ENCODE measurements around the gene SLC8B1.

The SLC8B1 gene

DNA sequence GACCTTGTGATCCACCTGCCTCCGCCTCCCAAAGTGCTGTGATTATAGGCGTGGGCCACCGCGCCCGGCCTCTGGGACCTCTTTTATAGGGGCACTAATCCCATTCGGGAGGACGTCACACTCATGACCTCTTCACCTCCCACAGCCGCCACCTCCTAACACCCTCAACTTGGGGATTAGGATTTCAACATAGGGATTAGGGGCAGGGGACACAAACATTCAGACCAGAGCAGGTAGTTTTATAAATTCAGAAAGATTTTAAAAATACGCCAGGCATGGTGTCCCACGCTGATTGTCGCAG is 64.2 kb downstream of the SLC8B1 start:
- TF ChIP-seq, protein P1, sequence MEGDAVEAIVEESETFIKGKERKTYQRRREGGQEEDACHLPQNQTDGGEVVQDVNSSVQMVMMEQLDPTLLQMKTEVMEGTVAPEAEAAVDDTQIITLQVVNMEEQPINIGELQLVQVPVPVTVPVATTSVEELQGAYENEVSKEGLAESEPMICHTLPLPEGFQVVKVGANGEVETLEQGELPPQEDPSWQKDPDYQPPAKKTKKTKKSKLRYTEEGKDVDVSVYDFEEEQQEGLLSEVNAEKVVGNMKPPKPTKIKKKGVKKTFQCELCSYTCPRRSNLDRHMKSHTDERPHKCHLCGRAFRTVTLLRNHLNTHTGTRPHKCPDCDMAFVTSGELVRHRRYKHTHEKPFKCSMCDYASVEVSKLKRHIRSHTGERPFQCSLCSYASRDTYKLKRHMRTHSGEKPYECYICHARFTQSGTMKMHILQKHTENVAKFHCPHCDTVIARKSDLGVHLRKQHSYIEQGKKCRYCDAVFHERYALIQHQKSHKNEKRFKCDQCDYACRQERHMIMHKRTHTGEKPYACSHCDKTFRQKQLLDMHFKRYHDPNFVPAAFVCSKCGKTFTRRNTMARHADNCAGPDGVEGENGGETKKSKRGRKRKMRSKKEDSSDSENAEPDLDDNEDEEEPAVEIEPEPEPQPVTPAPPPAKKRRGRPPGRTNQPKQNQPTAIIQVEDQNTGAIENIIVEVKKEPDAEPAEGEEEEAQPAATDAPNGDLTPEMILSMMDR (conservative IDR thresholded peaks at IDR 0.05; ENCODE audit: control insufficient read depth, insufficient read depth, low read depth, low read length): no peak
- DNase-seq (ENCODE audit: low read depth): no peak
- H3K4me3 ChIP-seq (ENCODE audit: control insufficient read depth, low read depth, low read length): no peak overlapping the region

DNA sequence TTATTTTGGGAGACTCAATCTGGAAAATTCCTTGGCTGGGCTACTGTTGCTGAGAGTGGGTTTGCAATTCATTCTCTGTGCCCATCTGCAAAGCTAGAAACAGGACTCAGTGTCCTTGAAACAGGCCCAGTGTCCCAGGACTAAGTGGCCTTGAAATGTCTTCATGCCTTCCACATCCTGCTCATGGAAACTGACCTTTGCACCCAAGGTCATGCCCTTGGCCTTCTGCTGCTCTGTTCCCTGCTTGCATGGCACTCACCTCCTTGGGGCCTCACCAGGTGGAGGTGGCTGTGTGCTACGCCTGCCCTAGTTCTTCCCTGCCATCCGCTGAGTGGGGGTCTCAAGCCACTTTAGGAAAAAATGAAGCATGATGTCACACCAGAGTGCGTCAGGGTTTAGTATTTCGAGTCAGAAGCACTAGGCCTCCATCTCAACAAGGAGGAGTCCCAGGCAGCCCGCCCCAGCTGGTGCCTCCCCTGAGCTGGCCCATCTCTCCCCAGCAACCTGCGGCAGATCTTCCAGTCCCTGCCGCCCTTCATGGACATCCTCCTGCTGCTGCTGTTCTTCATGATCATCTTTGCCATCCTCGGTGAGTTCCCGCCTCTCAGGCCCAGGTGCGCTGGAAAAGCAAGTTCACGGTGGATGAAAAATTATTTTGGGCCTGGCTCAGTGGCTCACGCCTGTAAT is 65.5 kb downstream of the SLC8B1 start:
- no peak for DNase-seq (ENCODE audit: low read depth)
- H3K4me3 ChIP-seq (ENCODE audit: control insufficient read depth, low read depth, low read length): no peak overlapping the region
- TF ChIP-seq, protein P1 (conservative IDR thresholded peaks at IDR 0.05; ENCODE audit: control insufficient read depth, insufficient read depth, low read depth, low read length): no peak

DNA sequence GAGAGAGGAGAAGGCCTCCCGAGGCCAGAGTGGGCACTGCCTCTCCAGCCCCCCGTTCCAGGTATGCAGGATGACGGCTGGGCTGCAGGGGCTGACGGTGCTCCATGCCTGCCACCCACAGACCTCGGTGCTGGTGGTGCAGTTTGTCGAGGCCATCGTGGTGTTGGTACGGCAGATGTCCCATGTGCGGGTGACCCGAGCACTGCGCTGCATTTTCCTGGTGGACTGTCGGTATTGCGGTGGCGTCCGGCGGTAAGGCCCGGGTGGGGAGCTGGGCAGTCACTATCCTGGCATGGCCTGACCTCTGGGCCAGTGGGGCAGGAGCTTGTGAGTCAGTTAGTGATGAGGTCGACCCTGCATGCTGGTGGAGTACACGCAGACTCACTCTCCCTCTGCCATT is 66.3 kb downstream of the SLC8B1 start:
- DNase-seq (ENCODE audit: low read depth): no peak
- no peak overlapping the region for H3K4me3 ChIP-seq (ENCODE audit: control insufficient read depth, low read depth, low read length)
- TF ChIP-seq, protein P1 (conservative IDR thresholded peaks at IDR 0.05; ENCODE audit: control insufficient read depth, insufficient read depth, low read depth, low read length): no peak

DNA sequence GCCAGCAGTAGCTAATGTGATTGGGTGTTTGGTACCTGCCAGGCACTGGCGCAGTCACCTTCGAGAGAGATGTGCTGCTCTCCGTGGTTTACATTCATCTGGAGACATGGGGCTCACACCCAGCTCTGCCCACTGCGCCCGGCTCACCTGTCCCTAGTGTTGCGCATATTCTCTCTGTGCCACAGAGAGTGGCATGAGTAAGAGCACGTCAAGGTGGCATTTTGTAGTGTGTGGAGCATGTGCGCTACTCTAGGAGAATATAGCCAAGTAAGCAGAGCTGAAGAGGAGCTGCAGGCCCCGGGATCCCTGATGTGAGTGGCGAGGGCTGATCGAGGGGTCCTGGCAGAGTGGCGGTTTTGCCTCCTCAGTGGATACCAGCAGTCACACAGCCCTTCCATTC is 66.8 kb downstream of the SLC8B1 start:
- H3K4me3 ChIP-seq (ENCODE audit: control insufficient read depth, low read depth, low read length): no peak overlapping the region
- DNase-seq (ENCODE audit: low read depth): no peak
- TF ChIP-seq, protein P1 (conservative IDR thresholded peaks at IDR 0.05; ENCODE audit: control insufficient read depth, insufficient read depth, low read depth, low read length): no peak

DNA sequence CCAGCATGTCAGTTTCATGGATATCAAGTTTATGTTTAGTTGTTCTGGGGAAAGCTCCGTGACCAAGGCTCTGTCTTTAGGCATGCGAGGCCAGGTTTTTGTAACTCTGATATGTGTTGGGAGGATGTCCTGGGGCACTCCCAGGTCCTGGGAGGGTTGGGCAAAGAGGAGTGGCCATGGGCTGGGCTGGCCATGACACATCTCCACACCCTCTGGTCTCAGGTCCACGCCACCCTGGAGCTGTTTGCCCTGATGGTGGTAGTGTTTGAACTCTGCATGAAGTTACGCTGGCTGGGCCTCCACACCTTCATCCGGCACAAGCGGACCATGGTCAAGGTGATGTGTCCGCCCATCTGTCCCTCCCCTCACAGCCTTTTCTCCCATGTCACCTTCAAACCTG is 67.3 kb downstream of the SLC8B1 start:
- DNase-seq (ENCODE audit: low read depth): no peak
- TF ChIP-seq, protein P1 (conservative IDR thresholded peaks at IDR 0.05; ENCODE audit: control insufficient read depth, insufficient read depth, low read depth, low read length): no peak
- H3K4me3 ChIP-seq (ENCODE audit: control insufficient read depth, low read depth, low read length): no peak overlapping the region

DNA sequence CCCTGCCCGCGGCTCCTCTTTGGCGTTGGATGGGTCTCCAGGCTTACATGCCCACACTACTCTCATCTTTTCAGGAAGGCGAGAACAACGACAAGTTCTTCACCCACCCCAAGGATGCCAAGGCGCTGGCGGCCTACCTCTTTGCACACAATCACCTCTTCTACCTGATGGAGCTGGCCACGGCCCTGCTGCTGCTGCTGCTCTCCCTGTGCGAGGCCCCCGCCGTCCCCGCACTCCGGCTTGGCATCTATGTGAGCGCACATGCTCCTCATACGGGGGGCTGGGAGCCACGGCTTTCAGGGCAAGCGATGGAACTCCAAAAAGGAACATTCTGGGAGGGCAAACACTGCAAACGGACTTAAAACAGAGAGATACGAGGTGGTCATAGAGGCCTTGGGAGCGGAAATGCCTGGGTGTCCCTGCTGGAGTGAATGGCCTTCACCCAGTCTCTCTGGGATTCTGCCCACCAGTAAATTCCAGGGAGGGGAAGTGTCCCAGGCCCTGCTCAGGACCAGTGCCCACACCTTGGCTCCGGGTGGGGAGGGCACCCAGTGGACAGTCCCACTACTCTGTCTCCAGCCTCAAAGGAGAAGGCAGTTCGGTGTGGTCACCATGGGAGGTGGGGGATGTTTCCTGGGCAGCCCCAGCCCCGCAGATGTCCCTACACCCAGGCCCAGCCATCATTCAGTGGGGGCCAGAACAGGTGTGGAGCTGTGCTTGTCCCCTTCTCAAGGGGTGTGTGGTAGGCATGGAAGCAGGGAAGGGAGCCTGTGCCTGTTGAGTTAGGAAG is 68.6 kb downstream of the SLC8B1 start:
- no peak overlapping the region for H3K4me3 ChIP-seq (ENCODE audit: control insufficient read depth, low read depth, low read length)
- no peak for DNase-seq (ENCODE audit: low read depth)
- TF ChIP-seq, protein P1 (conservative IDR thresholded peaks at IDR 0.05; ENCODE audit: control insufficient read depth, insufficient read depth, low read depth, low read length): no peak
